Posterior cingulate gyrus (tissue), 11 donors: ENCODE measurements around the gene KIF13A.
"Not testable (repeated sequence)": the region's sequence is repeated elsewhere in the genome, so short reads cannot be mapped to it uniquely, and the experiment has no call there.

ENCODE experiments used
- DNase-seq, 10 donors: peaks; one replicate each; pipeline versions ENCODE4 v3.0.0 to v3.0.0-alpha.2; 2020 to 2021; ENCODE audit warnings: mixed read lengths in 3 of 10
- intact Hi-C: fragments of 100-400 bp; cut with DNase I; formaldehyde crosslinking; loops from one replicate; pipeline ENCODE4 v1.15.1; 2023

Gene KIF13A

DNA sequence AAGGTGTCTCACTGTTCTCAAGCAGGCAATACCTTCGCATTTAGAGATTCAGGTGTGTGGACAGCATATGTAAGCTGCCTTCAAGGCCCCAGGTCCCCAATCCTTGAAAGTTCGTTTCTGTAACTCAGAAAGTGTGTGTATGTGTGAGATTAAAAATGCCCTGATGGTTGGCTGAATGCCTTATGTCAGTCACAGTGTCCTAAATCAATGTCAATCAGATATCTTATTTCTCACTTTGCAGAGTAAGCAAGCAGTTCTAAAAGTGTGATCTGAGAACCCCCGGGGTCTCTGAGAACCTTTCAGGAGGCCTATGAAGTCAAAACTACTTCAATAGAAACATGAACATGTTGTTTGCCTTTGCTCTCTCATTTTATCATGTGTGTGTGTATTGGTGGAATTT lies 157.5 kb downstream of the KIF13A start:
- DNase-seq, result no peak
- intact Hi-C loops, result loop anchor here (5.0 to 10.0 kb wide), 2 partner anchors 155 to 292 kb away; partner anchors contain the start of genes KIF13A and NHLRC1

DNA sequence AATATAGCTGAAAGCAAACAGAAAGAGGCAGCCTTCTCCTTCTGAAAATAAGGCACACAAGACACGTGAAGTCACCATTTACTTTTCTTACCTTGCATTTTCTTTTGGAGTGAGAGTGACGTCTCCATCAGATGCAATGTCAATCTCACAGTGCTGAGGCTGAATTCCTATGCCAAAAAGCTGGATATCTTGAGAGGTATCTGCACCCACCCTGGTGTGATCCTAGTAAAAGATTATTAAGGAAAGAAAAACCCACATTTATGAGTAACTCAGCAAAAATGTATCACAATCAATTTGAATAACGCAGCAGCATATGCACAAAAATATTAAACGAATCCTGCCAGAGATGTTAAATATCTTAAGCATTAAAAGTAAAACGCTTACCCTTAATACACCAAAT lies 159.3 kb downstream of the KIF13A start:
- intact Hi-C loops, result no loop called here
- no peak for DNase-seq

DNA sequence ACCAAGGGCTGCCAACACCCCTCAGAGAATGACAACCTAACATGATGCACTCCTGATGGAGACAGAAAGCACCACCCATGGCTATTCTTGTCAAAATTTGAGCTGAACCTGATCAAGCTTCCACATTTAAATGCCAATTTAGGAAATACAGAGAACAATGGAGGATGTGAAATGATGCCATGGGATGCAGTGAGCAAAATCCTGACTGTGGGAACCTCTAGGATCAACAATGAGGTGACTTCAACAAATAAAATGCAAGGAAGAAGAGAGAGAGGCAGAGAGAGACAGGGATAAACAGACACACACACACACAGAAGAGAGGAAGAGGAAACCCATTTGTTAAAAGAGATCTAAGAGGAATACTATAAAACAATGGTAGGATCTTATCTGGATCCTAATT lies 161.1 kb downstream of the KIF13A start:
- intact Hi-C loops, result no loop called here
- no peak for DNase-seq

DNA sequence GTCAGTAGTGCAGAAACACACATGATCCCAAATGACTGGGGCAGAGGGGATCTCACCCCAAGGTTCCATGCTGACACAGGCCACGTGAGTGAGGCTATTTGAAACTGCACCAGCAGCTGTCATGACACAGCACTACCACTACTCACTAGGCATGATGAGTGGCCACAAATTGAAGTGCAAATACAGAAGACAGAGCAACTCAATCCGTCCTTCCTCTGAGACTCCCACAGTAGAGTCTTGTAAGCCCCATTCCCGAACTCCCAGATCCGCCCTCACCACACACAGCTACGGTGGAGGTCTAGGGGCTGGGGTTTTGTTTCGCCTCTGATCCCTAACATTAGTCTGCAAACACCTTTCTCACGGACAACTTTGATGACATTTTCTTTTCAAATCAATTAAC lies 167.4 kb downstream of the KIF13A start:
- intact Hi-C loops, result no loop called here
- DNase-seq, result peak in 3 of 10 donors; percentile 11 to 30 (median 29)

DNA sequence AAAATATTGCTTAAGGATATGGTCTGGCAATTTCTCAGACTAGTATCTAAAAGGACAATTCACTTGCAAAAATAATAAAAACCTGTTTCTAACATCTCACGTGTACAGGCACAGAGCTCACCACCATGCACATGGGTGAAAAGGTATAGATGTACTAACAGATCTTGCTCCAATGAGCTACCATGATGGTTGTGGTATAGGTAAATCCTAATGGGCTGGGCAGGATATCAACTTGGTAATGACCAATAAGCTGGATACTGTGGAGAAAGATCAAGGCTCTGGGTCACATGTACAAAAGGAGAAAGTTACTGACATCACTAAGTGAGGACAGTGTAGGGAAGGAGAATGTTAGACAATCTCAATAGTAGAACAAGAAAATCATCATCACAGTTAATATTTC lies 169.7 kb downstream of the KIF13A start:
- intact Hi-C loops, result no loop called here
- DNase-seq, result no peak

DNA sequence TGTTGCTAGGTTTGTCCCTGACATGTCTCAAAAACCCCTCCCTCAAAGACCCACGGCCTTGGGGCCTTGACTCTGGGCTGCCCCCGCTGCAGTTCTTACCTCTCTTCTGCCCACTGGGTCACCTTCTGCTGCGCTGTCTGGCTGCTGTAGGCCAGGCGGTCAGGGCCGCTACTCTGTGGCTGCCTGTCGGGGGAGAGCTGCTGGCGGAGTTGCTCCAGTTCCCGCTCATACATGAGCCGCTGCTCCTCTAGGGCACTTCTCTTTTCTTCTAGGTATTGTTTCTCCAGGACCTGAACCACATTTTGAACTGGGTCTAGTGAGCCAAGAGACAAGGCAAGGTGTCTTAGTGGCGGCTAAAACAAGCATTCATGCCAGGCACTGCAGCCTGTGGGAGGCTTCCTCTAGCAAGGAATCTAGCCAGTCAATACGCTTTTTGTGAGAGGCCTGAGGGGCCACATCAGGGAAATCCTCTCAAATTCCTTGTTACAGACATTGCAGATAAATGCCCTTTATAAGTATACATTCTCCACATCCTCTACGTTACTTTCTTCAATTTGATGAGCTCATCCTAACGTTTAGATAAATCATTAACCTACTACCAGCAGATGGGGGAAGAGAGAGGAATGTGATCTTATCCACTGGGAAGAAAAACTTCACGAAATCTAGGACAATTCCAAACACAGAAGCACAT lies 170.4 kb downstream of the KIF13A start:
- DNase-seq, result no peak
- intact Hi-C loops, result no loop called here

DNA sequence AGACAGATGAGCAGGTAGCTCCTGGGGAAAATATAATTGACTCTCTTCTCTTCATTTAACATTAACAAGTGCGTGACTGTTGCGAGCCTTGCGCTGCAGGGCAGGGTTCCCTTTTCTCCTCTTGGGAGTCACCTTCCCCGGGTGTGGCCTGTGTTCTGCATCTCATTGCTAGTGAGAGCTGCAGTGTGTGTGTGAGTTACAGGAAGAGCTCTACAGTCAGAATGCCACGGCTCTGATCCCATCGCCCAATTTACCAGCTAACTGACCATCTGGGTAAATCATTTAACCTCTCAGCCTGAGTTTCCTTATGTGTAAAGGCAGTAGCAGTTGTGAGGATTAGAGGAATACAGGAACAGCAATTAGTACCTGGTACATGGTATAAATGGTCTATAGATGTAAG lies 173.9 kb downstream of the KIF13A start:
- intact Hi-C loops, result no loop called here
- no peak for DNase-seq

DNA sequence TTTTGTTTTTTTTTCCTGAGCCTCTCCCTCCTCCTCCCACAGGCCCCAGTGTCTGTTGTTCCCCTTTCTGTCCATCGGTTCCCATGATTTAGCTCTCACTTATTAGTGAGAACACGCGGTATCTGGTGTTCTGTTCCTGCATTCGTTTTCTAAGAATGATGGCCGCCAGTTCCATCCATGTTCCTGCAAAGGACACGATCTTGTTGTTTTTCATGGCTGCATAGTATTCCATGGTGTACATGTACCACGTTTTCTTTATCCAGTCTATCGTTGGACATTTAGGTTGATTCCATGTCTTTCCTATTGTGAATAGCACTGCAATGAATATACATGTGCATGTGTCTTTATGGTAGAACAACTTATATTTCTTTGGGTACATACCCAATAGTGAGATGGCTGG lies 175.1 kb downstream of the KIF13A start:
- intact Hi-C loops, result no loop called here
- DNase-seq, result no peak

DNA sequence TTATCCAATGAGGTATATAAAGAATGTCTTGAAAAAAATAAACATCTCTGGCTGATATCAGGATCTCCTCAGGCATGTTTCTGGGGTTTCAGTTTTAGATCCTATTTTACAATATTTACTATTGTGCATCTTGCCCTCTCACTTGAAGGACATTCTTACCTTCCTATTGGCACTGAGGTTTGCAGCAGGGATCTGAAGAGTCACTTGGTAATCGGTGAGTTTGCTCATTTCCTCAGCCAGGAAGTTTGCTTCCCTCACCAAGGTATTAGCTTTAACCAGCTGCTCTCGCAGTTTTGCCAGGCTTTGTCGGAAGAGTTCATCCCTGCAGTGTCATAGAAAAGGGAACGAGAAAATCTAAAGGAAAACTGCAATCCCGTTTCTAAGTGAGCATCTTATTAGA lies 178.8 kb downstream of the KIF13A start:
- intact Hi-C loops, result no loop called here

DNA sequence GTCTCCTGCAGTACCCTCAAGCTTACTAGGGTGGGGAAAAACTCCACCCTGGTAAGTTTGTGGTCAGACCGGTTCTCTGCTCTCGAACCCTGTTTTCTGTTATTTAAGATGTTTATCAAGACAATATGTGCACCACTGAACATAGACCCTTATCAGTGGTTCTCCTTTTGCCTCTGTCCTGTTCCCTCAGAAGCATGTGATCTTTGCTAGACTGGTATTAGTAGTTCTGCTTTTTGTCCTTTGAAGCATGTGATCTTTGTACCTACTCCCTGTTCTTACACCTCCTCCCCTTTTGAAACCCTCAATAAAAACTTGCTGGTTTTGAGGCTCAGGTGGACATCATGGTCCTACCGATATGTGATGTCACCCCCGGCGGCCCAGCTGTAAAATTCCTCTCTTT lies 180.0 kb downstream of the KIF13A start:
- intact Hi-C loops, DNase-seq: not testable (repeated sequence)

More for the DNA sequence above, 178.8 kb downstream of the KIF13A start:
- DNase-seq, result no peak

DNA sequence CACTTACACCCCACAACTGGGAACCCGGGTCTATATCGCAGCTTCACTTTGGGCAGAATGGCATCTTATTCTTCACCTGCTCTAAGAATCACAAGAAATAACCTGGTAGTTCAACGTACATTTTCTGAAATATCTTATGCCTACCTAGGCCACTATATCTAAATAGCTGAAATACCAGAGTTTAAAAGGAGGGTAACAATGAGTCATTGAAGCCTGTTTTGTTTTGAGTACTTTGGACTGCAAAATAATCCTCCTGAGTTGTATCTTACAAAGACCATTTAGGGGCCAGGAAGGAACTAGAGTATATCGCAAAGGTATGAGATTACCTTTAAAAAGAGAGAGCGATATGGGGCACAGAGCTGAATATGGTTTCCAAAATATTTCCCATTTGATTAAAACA lies 184.0 kb downstream of the KIF13A start:
- DNase-seq, result no peak
- intact Hi-C loops, result loop anchor here (5.0 kb wide), 2 partner anchors 201 to 646 kb away; partner anchors contain the start of gene FAM8A1

DNA sequence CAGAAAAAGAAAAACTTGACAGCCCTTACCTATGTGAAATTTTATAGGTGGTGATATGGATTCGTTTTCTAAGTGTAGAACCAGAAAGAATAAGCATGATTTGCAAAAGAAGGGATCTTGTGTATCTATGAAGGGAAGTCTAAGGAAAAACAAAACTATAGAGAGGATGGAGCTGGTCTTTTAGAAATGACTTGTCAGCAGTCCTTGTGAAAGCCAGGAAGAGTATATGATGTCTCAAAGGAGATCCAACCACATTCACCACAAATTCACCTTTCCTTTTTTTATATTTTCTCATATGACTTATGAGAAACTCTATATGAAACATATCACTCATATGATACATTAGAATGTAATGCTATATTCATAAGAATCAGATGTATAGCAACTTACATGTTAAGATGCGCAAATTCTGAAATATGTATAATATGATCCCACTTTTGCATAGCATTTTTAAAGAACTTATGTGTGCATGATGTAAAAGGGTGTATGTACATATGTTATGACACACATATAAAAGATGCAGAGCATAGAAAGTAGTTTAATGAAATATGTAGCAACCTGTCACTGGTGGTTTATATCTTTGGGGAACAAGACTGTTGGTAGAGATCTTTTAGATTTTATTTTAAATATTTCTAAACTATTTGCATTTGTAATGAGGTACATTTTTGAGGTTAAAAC lies 188.8 kb downstream of the KIF13A start:
- DNase-seq, result no peak
- intact Hi-C loops, result no loop called here

DNA sequence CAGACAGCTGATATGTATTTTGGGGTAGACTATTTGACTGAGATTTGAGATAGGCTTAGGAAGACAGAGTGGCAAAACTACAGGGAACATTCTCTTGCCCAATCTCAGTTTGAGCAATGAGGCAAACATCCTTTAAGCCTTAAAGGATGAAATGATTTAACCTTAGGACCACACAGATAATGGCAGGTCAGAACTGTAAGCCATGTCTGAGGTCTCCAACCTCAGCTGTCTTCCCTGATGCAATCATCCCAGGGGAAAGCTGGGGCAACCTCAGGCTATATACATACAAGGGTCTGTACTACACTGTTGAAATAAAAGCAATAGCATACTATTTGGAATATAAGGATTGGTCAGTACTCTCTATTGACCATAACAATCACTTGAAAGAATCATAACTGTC lies 196.9 kb downstream of the KIF13A start:
- DNase-seq, result no peak
- intact Hi-C loops, result no loop called here

DNA sequence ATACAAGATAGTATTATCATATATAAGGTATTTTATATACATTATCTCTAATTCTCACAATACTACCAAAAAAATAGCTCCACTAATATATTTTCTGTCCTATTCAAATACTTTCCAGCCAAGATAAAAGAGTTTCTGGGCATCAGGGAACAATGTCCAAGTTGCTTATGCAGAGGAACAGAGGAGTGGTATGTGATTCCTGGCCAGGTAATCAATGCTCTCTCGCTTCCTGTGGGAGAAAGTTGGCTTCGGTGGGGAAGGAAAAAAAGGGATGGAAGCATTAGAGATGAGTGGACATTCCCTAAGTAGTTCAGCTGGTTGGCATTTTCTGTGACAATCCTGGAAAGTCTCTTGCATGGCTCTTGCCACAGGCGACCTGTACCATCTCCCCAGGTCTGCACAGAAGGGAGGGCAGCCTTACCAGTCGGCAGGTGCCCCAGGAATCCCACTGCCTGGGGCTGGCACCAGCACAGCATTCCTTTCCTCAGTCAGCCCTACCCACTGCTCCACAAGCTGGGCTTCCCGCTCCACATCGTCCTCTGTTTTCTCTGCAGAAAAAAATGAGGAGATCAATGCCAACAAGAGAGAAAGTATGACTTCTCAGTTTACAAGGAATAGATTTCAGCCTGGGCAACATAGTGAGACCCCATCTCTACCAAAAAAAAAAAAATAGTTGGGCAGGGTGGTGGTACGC lies 202.2 kb downstream of the KIF13A start:
- intact Hi-C loops, result no loop called here
- no peak for DNase-seq

DNA sequence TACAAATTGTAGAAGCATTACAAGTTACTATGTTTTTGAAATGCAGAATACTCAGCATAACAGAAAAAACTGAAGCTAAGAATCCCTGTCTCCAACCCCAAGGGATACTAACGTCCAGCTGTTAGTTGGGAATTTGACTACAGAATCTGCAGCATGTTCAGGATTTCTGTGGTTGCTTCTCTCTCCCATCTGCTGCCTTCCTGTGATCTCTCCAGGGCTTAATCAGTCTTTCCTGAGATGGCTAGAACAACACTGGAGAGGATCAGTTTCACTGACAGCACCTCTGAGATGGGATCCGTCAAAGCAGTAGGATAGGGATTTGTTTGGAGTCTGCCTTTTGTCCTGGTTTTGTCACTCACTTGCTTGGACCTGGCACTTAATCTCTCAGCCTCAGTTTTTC lies 207.4 kb downstream of the KIF13A start:
- no peak for DNase-seq
- intact Hi-C loops, result no loop called here

DNA sequence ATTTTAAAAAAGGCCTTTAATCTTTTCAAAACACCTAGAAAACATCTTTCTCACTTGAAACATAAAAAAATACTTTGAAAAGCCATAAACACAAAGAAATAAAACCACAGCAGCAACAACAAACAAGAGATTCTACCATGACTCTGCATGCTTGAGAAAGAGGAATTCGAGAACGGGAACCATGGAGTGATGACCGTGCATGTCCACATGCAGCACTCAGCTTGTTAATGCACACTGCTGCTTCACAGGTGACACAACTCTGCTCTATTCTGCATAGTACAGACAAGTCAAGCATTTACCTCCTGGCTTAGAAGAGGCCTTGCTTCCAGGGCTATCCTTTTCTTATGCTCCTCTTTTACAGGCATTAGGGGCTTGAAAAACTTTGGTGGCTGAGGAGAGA lies 215.8 kb downstream of the KIF13A start:
- intact Hi-C loops, result no loop called here
- no peak for DNase-seq

DNA sequence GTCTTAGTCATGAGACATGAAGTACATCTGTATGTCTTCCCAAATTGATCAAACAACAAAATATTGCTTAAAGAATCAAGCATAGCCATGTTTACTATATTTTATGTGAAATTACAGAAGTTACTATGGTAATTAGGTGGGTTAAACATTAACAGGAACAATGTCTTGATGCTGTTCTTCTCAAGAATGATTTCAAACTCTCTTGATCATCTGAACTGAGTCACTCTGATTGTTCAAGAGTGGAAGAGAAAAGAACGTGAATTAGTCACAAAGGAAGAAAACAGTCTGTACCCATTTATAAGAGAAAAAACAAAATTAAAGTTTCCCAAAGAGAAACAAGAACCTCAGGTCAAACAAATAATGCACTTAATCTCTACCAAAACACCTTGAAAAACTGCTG lies 218.6 kb downstream of the KIF13A start:
- no peak for DNase-seq
- intact Hi-C loops, result no loop called here

DNA sequence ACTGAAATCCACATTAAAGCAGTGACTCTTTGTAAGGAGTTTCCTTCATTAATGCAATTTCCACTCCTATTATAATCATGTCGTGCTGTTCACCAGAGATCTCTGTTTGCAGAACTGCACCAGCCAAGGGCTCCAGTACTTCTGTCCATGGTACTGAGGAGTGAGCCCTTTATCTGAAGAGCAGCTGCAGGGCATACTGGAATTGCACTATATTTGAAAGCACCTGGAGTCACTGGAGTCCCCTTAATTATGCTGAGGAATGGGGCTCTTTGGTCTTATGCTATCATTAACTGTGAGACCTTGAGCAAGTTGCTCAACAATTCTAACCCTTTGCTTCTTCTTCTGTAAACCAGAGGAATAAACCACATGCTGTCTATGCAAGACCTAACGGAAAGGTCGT lies 219.0 kb downstream of the KIF13A start:
- DNase-seq, result no peak
- intact Hi-C loops, result no loop called here

DNA sequence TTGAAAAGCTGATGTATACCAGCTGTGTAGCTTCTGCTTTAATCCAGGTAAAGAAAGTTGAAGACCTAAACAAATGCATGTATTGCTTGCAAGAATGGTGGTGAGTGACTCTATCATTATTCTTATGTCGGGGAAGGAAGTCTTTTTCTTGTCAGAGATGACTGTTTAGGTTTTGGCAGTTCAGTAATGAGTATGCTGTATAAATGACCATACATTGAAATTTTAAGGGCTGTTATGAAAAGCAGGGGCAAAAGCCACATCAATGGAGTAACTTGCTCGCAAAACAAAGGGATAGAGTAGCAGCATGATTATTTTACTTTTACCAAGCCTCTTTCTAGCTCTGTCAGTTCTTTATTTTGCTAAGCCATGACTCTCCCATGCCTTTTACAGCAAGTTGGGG lies 224.8 kb downstream of the KIF13A start:
- intact Hi-C loops, result no loop called here
- DNase-seq, result no peak

DNA sequence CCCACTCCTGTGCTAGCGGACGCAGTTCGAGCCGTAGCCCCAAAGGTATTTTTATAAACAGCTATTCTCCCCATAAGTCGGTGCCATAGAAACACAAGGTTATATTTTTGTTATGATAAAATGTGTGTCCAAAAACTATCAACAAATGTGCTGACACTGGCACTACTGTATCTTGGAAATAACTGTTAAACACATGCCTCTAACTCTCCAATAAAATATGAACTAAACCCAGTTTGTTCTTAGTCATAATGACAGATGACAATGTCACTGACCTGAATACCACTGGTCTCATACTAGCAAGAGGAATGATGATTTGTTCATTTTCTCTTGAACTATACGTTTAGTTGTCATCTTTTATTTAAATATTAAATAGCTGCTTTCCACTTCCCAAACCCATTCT lies 229.3 kb downstream of the KIF13A start:
- DNase-seq, result no peak
- intact Hi-C loops, result no loop called here

DNA sequence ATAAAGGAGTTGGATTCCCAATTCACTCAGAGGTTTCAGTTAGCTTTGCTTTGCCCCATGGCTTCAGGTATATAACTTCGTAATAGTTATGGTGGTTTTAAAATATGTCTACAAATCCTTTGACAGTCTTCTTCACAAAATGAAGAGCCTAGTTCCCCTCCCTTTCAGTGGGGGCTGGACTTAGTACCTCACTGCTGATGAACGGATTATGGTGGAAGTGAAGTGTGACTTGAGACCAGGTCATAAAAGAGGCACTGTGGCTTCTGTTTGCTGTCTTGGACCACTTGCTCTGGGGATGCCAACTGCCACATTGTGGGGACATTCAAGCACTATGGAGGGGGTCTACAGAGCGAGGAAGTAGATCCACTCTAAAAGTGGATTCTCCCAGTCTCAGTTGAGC lies 233.2 kb downstream of the KIF13A start:
- intact Hi-C loops, result no loop called here
- no peak for DNase-seq

DNA sequence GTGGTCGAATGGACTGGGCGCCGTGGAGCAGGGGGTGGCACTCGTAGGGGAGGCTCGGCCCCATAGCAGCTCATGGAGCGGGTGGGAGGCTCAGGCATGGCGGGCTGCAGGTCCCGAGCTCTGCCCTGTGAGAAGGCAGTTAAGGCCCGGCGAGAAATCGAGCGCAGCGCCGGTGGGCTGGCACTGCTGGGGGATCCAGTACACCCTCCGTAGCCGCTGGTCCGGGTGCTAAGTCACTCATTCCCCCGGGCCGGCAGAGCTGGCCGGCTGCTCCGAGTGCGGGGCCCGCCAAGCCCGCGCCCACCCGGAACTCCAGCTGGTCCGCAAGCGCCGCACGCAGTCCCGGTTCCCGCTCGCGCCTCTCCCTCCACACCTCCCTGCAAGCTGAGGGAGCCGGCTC lies 242.1 kb downstream of the KIF13A start:
- intact Hi-C loops, DNase-seq: not testable (repeated sequence)
